HepG2 (cell line): ENCODE measurements around the gene HCRT. TPM values are rescaled to one million over a fixed set of nuclear protein-coding genes. Genes with fewer than 3 reads are reported as not detected.

ENCODE experiments used
- ATF2 ChIP-seq: sonication (generic); formaldehyde crosslinking; IDR thresholded peaks from 2 replicates; pipeline ENCODE4 v1.4.0; 2020; ENCODE audit warnings: missing genetic modification reagents
- ELF3 ChIP-seq: IDR thresholded peaks from 2 replicates; pipeline ENCODE4 v1.6.1; 2016; ENCODE audit warnings: missing genetic modification reagents, missing compliant biosample characterization
- KDM3A ChIP-seq: IDR thresholded peaks from 2 replicates; pipeline ENCODE4 v1.6.1; 2018; ENCODE audit warnings: low read depth, missing compliant biosample characterization
- KLF6 ChIP-seq: IDR thresholded peaks from 2 replicates; pipeline ENCODE4 v1.8.0; 2016; ENCODE audit warnings: missing biosample characterization, missing genetic modification reagents
- MBD4 ChIP-seq: IDR thresholded peaks from 2 replicates; pipeline ENCODE4 v1.6.1; 2012; ENCODE audit warnings: low read length, inconsistent platforms, borderline replicate concordance
- MLLT10 ChIP-seq: sonication (generic); formaldehyde crosslinking; IDR thresholded peaks from 2 replicates; pipeline ENCODE4 v1.4.0; 2020; ENCODE audit warnings: missing genetic modification reagents
- MNT ChIP-seq: fragments of 450-650 bp; IDR thresholded peaks from 2 replicates; pipeline ENCODE4 v1.6.1; 2016
- NR1H2 ChIP-seq: sonication (generic); formaldehyde crosslinking; IDR thresholded peaks from 2 replicates; pipeline ENCODE4 v1.8.1; 2022; ENCODE audit warnings: low read depth, missing genetic modification reagents, borderline replicate concordance
- POLR2AphosphoS2 ChIP-seq: IDR thresholded peaks from 2 replicates; pipeline ENCODE4 v1.6.1; 2011; ENCODE audit warnings: low read depth, low read length, improper control_type of control experiment
- RFX1 ChIP-seq: fragments of 450-650 bp; IDR thresholded peaks from 2 replicates; pipeline ENCODE4 v1.6.1; 2017
- RNF2 ChIP-seq: fragments of 450-650 bp; conservative IDR thresholded peaks from 2 replicates; pipeline ENCODE4 v1.6.1; 2016; ENCODE audit warnings: low read depth
- SMAD3 ChIP-seq: sonication (generic); formaldehyde crosslinking; IDR thresholded peaks from 2 replicates; pipeline ENCODE4 v1.4.0; 2020; ENCODE audit warnings: missing genetic modification reagents
- SRSF1 ChIP-seq: fragments of 200-400 bp; formaldehyde crosslinking; optimal IDR thresholded peaks from 2 replicates; pipeline ENCODE3; 2017; ENCODE audit warnings: mild to moderate bottlenecking, low read depth, low read length, moderate library complexity
- ZBTB14 ChIP-seq: sonication (generic); formaldehyde crosslinking; IDR thresholded peaks from 2 replicates; pipeline ENCODE4 v1.4.0; 2020; ENCODE audit warnings: missing genetic modification reagents
- ZNF17 ChIP-seq: sonication (generic); formaldehyde crosslinking; IDR thresholded peaks from 2 replicates; pipeline ENCODE4 v1.5.0; 2020; ENCODE audit warnings: mild to moderate bottlenecking, missing genetic modification reagents
- ZNF230 ChIP-seq: sonication (generic); formaldehyde crosslinking; IDR thresholded peaks from 2 replicates; pipeline ENCODE4 v1.4.0; 2020; ENCODE audit warnings: mild to moderate bottlenecking, missing genetic modification reagents
- ZNF3 ChIP-seq: IDR thresholded peaks from 2 replicates; pipeline ENCODE4 v1.7.0; 2017; ENCODE audit warnings: inconsistent platforms
- ZNF431 ChIP-seq: sonication (generic); formaldehyde crosslinking; IDR thresholded peaks from 2 replicates; pipeline ENCODE4 v1.9.0; 2022; ENCODE audit warnings: missing genetic modification reagents, low read depth, mild to moderate bottlenecking, borderline replicate concordance
- ZNF607 ChIP-seq: sonication (generic); formaldehyde crosslinking; IDR thresholded peaks from 2 replicates; pipeline ENCODE4 v1.5.1; 2020; ENCODE audit warnings: missing genetic modification reagents, mild to moderate bottlenecking, borderline replicate concordance
- ZNF678 ChIP-seq: sonication (generic); formaldehyde crosslinking; IDR thresholded peaks from 2 replicates; pipeline ENCODE4 v1.4.0; 2020; ENCODE audit warnings: mild to moderate bottlenecking, missing genetic modification reagents
- ZNF775 ChIP-seq: sonication (generic); formaldehyde crosslinking; IDR thresholded peaks from 2 replicates; pipeline ENCODE4 v1.4.0; 2020; ENCODE audit warnings: missing genetic modification reagents, mild to moderate bottlenecking, moderate library complexity, borderline replicate concordance
- ZNF780A ChIP-seq: sonication (generic); formaldehyde crosslinking; IDR thresholded peaks from 2 replicates; pipeline ENCODE4 v1.8.0; 2022; ENCODE audit warnings: mild to moderate bottlenecking, missing genetic modification reagents, moderate library complexity
- ZSCAN12 ChIP-seq: sonication (generic); formaldehyde crosslinking; IDR thresholded peaks from 2 replicates; pipeline ENCODE4 v1.9.0; 2021; ENCODE audit warnings: mild to moderate bottlenecking, missing genetic modification reagents
- ZSCAN5A ChIP-seq: sonication (generic); formaldehyde crosslinking; IDR thresholded peaks from 2 replicates; pipeline ENCODE4 v1.8.0; 2022; ENCODE audit warnings: mild to moderate bottlenecking, missing genetic modification reagents, borderline replicate concordance
- polyA plus RNA-seq, 8 experiments: library from polyadenylated mRNA; depleted of rRNA in 3 of 8; stranded (reverse) in 7 of 8; unstranded in 1 of 8; fragments of >200 nt; fragmentation: Illumina TruSeq in 4 of 8; extraction: Trizol in 4 of 8; gene quantifications; 2 replicates each; pipeline versions ENCODE4 v1.2.1 to v1.2.3, GENCODE V29; 2011 to 2016; ENCODE audit warnings: low read depth in 4 of 8, missing spikeins in 1 of 8, mixed read lengths in 1 of 8; ENCODE audit not compliant: insufficient read depth in 1 of 8
- total RNA-seq, 5 experiments: library from RNA; depleted of rRNA; stranded (reverse); fragments of >200 nt; fragmentation: Illumina TruSeq; extraction: Trizol; gene quantifications; 2 replicates each; pipeline ENCODE4 v1.2.3, GENCODE V29; 2016; ENCODE audit warnings: low read depth in 1 of 5
- TF ChIP-seq, protein P1 (sequence below): sonication (generic); formaldehyde crosslinking; IDR thresholded peaks from 2 replicates; pipeline ENCODE4 v1.9.0; 2021; ENCODE audit warnings: missing genetic modification reagents, mild to moderate bottlenecking, borderline replicate concordance

Gene HCRT
- total and polyA plus RNA-seq, 2 of the 13 experiments (the other 11 are each of a cell fraction or from before 2014, with no cell fraction given), result not detected

DNA sequence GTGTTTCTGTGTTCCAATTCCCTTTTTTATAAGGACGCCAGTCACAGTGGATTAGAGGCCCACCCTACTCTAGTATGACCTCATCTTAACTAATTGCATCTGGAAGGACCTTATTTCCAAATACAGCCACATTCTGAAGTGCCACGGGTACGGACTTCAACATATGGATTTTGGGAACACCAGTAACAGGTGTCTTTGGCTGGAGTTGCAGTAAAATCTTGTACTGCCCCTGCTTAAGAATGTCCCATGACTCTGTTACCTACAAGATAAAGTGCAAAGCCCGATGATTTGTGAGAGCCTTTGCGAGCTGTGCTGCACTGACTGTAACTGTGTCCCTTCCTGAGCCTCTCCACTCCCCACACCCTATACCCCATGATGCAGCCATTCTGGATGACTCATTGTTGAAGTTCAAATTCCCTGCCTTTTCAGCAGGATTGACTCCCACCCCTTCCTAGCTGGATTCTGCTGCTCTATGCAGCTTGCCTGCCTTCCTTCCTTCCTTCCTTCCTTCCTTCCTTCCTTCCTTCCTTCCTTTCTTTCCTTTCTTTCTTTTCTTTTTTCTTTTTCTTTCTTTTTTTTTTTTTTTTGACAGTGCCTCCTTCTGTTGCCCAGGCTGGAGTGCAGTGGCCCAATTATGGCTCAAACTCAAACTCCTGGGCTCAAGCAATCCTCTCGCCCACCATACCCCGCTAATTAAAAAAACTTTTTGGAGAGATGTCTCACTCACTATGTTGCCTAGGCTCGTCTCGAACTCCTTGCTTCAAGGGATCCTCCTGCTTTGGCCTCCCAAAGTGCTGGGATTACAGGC lies 2.1 kb downstream of the HCRT start (continued):
- TF ChIP-seq SMAD3 (CRISPR knock-in tag) (no peak), ZSCAN12 (CRISPR knock-in tag) (no peak), ZSCAN5A (no peak), ZNF678 (CRISPR knock-in tag) (no peak), KLF6 (CRISPR knock-in tag) (no peak), ATF2 (CRISPR knock-in tag) (no peak), ZNF230 (CRISPR knock-in tag) (no peak), POLR2AphosphoS2 (no peak), RNF2 (no peak), SRSF1 (peak; percentile 11), ELF3 (peak; percentile 27; the same call in 1 of the 2 replicates), ZNF607 (CRISPR knock-in tag) (no peak), MNT (0 out of 2 replicates have a peak, but pooled peaks have one; percentile 20), KDM3A (CRISPR knock-in tag) (no peak), ZNF3 (CRISPR knock-in tag) (peak; percentile 8; the same call in 1 of the 2 replicates), MLLT10 (no peak), ZNF431 (CRISPR knock-in tag) (no peak), ZNF17 (CRISPR knock-in tag) (no peak), MBD4 (no peak), NR1H2 (CRISPR knock-in tag) (no peak), ZNF775 (CRISPR knock-in tag) (no peak), RFX1 (no peak), ZNF780A (CRISPR knock-in tag) (no peak), ZBTB14 (no peak)
- TF ChIP-seq, protein P1, sequence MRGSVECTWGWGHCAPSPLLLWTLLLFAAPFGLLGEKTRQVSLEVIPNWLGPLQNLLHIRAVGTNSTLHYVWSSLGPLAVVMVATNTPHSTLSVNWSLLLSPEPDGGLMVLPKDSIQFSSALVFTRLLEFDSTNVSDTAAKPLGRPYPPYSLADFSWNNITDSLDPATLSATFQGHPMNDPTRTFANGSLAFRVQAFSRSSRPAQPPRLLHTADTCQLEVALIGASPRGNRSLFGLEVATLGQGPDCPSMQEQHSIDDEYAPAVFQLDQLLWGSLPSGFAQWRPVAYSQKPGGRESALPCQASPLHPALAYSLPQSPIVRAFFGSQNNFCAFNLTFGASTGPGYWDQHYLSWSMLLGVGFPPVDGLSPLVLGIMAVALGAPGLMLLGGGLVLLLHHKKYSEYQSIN, result no peak
